HepG2 (cell line): ENCODE data around the gene CEP68. TPM values are rescaled to one million over a fixed set of nuclear protein-coding genes. Genes with fewer than 3 reads are reported as not detected.
A peak's percentile ranks its signal among the peaks of the same experiment; 100 is the strongest.

Source experiments
- BORCS8-MEF2B ChIP-seq: sonication (generic); formaldehyde crosslinking; IDR thresholded peaks from 2 replicates; pipeline ENCODE4 v1.8.0; 2022; ENCODE audit warnings: mild to moderate bottlenecking, missing genetic modification reagents
- FOXA1 ChIP-seq, 2 experiments: fragments of 450-650 bp in 1 of 2; sonication (generic) in 1 of 2; formaldehyde crosslinking in 1 of 2; IDR thresholded peaks; 2 replicates each; pipeline versions ENCODE4 v1.4.0 to v1.6.1; 2016 to 2020; ENCODE audit warnings: missing genetic modification reagents in 1 of 2
- MTA1 ChIP-seq: sonication (generic); formaldehyde crosslinking; IDR thresholded peaks from 2 replicates; pipeline ENCODE4 v1.4.0; 2020; ENCODE audit warnings: missing genetic modification reagents, mild to moderate bottlenecking, borderline replicate concordance
- RXRB ChIP-seq: IDR thresholded peaks from 2 replicates; pipeline ENCODE4 v1.6.1; 2016; ENCODE audit warnings: borderline replicate concordance, missing genetic modification reagents, missing compliant biosample characterization
- SOX13 ChIP-seq, 3 experiments: fragments of 450-650 bp in 1 of 3; sonication (generic) in 1 of 3; formaldehyde crosslinking in 1 of 3; IDR thresholded peaks in 2 of 3; conservative IDR thresholded peaks in 1 of 3; 2 replicates each; pipeline versions ENCODE4 v1.5.0 to v1.6.1; 2016 to 2020; ENCODE audit warnings: antibody characterized with exemption in 1 of 3, mild to moderate bottlenecking in 1 of 3, missing compliant biosample characterization in 1 of 3, missing genetic modification reagents in 1 of 3, moderate library complexity in 1 of 3
- ZMYM4 ChIP-seq: sonication (generic); formaldehyde crosslinking; IDR thresholded peaks from 2 replicates; pipeline ENCODE4 v1.8.1; 2023; ENCODE audit warnings: mild to moderate bottlenecking, missing genetic modification reagents
- ZNF558 ChIP-seq: sonication (generic); formaldehyde crosslinking; IDR thresholded peaks from 2 replicates; pipeline ENCODE4 v1.9.0; 2022; ENCODE audit warnings: mild to moderate bottlenecking, missing genetic modification reagents, borderline replicate concordance
- polyA plus RNA-seq, 8 experiments: library from polyadenylated mRNA; depleted of rRNA in 3 of 8; stranded (reverse) in 7 of 8; unstranded in 1 of 8; fragments of >200 nt; fragmentation: Illumina TruSeq in 4 of 8; extraction: Trizol in 4 of 8; gene quantifications; 2 replicates each; pipeline versions ENCODE4 v1.2.1 to v1.2.3, GENCODE V29; 2011 to 2016; ENCODE audit warnings: low read depth in 4 of 8, missing spikeins in 1 of 8, mixed read lengths in 1 of 8; ENCODE audit not compliant: insufficient read depth in 1 of 8
- total RNA-seq, 5 experiments: library from RNA; depleted of rRNA; stranded (reverse); fragments of >200 nt; fragmentation: Illumina TruSeq; extraction: Trizol; gene quantifications; 2 replicates each; pipeline ENCODE4 v1.2.3, GENCODE V29; 2016; ENCODE audit warnings: low read depth in 1 of 5
- TF ChIP-seq, protein P1 (sequence below): sonication (generic); formaldehyde crosslinking; IDR thresholded peaks from 2 replicates; pipeline ENCODE4 v1.5.0; 2020; ENCODE audit warnings: mild to moderate bottlenecking, missing genetic modification reagents
- TF ChIP-seq, protein P2 (sequence below): sonication (generic); formaldehyde crosslinking; IDR thresholded peaks from 2 replicates; pipeline ENCODE4 v1.4.0; 2020; ENCODE audit warnings: missing genetic modification reagents
- TF ChIP-seq, protein P3 (sequence below), 2 experiments: sonication (generic) in 1 of 2; formaldehyde crosslinking in 1 of 2; IDR thresholded peaks; 2 replicates each; pipeline versions ENCODE4 v1.4.0 to v1.6.1; 2016 to 2020; ENCODE audit warnings: borderline replicate concordance in 1 of 2, low read depth in 1 of 2, mild to moderate bottlenecking in 1 of 2, missing genetic modification reagents in 1 of 2
- TF ChIP-seq, protein P4 (sequence below): sonication (generic); formaldehyde crosslinking; IDR thresholded peaks from 2 replicates; pipeline ENCODE4 v1.4.0; 2020; ENCODE audit warnings: missing genetic modification reagents, borderline replicate concordance

CEP68 gene
- total and polyA plus RNA-seq, 2 of the 13 experiments (the other 11 are each of a cell fraction or from before 2014, with no cell fraction given): 5.7 to 9.3 TPM

GRCh38 chr2:65026154-65026553, 30.1 kb upstream of the CEP68 start (continued):
- TF ChIP-seq, protein P1, sequence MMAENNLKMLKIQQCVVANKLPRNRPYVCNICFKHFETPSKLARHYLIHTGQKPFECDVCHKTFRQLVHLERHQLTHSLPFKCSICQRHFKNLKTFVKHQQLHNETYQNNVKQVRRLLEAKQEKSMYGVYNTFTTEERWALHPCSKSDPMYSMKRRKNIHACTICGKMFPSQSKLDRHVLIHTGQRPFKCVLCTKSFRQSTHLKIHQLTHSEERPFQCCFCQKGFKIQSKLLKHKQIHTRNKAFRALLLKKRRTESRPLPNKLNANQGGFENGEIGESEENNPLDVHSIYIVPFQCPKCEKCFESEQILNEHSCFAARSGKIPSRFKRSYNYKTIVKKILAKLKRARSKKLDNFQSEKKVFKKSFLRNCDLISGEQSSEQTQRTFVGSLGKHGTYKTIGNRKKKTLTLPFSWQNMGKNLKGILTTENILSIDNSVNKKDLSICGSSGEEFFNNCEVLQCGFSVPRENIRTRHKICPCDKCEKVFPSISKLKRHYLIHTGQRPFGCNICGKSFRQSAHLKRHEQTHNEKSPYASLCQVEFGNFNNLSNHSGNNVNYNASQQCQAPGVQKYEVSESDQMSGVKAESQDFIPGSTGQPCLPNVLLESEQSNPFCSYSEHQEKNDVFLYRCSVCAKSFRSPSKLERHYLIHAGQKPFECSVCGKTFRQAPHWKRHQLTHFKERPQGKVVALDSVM: peak; percentile 94
- TF ChIP-seq, protein P2, sequence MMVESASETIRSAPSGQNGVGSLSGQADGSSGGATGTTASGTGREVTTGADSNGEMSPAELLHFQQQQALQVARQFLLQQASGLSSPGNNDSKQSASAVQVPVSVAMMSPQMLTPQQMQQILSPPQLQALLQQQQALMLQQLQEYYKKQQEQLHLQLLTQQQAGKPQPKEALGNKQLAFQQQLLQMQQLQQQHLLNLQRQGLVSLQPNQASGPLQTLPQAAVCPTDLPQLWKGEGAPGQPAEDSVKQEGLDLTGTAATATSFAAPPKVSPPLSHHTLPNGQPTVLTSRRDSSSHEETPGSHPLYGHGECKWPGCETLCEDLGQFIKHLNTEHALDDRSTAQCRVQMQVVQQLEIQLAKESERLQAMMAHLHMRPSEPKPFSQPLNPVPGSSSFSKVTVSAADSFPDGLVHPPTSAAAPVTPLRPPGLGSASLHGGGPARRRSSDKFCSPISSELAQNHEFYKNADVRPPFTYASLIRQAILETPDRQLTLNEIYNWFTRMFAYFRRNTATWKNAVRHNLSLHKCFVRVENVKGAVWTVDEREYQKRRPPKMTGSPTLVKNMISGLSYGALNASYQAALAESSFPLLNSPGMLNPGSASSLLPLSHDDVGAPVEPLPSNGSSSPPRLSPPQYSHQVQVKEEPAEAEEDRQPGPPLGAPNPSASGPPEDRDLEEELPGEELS: no peak
- TF ChIP-seq RXRB (CRISPR knock-in tag) (0 out of 2 replicates have a peak, but pooled peaks have one; percentile 9), MTA1 (CRISPR knock-in tag) (no peak), ZNF558 (CRISPR knock-in tag) (no peak), ZMYM4 (peak; percentile 48; the same call in 1 of the 2 replicates), FOXA1 (IDR thresholded peaks at IDR 0.05) (no peak), FOXA1 (CRISPR knock-in tag; IDR thresholded peaks at IDR 0.05) (peak; percentile 76), SOX13 (IDR thresholded peaks at IDR 0.05) (no peak), SOX13 (CRISPR knock-in tag; conservative IDR thresholded peaks at IDR 0.05 in 1 of 2, IDR thresholded peaks at IDR 0.05 in 1 of 2) (peak in 1 of 2 experiments; percentile 29; a peak in 1 of 4 replicates), BORCS8-MEF2B (no peak)
- TF ChIP-seq, protein P3, sequence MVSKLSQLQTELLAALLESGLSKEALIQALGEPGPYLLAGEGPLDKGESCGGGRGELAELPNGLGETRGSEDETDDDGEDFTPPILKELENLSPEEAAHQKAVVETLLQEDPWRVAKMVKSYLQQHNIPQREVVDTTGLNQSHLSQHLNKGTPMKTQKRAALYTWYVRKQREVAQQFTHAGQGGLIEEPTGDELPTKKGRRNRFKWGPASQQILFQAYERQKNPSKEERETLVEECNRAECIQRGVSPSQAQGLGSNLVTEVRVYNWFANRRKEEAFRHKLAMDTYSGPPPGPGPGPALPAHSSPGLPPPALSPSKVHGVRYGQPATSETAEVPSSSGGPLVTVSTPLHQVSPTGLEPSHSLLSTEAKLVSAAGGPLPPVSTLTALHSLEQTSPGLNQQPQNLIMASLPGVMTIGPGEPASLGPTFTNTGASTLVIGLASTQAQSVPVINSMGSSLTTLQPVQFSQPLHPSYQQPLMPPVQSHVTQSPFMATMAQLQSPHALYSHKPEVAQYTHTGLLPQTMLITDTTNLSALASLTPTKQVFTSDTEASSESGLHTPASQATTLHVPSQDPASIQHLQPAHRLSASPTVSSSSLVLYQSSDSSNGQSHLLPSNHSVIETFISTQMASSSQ (IDR thresholded peaks at IDR 0.05; ENCODE audit: low read depth): no peak; the same call in 1 of the 2 replicates
- TF ChIP-seq, protein P3 (CRISPR knock-in tag; IDR thresholded peaks at IDR 0.05; ENCODE audit: borderline replicate concordance): peak; percentile 82
- TF ChIP-seq, protein P4, sequence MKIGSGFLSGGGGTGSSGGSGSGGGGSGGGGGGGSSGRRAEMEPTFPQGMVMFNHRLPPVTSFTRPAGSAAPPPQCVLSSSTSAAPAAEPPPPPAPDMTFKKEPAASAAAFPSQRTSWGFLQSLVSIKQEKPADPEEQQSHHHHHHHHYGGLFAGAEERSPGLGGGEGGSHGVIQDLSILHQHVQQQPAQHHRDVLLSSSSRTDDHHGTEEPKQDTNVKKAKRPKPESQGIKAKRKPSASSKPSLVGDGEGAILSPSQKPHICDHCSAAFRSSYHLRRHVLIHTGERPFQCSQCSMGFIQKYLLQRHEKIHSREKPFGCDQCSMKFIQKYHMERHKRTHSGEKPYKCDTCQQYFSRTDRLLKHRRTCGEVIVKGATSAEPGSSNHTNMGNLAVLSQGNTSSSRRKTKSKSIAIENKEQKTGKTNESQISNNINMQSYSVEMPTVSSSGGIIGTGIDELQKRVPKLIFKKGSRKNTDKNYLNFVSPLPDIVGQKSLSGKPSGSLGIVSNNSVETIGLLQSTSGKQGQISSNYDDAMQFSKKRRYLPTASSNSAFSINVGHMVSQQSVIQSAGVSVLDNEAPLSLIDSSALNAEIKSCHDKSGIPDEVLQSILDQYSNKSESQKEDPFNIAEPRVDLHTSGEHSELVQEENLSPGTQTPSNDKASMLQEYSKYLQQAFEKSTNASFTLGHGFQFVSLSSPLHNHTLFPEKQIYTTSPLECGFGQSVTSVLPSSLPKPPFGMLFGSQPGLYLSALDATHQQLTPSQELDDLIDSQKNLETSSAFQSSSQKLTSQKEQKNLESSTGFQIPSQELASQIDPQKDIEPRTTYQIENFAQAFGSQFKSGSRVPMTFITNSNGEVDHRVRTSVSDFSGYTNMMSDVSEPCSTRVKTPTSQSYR (CRISPR knock-in tag): peak; percentile 93
